ENCODE data around the gene DGKI. TPM values are rescaled to one million over a fixed set of nuclear protein-coding genes. Genes with fewer than 3 reads are reported as not detected.
A peak's percentile ranks its signal among the peaks of the same experiment; 100 is the strongest.

The DGKI gene
- total RNA-seq, 1 experiment from 2014 or later: 0.79 TPM

DNA sequence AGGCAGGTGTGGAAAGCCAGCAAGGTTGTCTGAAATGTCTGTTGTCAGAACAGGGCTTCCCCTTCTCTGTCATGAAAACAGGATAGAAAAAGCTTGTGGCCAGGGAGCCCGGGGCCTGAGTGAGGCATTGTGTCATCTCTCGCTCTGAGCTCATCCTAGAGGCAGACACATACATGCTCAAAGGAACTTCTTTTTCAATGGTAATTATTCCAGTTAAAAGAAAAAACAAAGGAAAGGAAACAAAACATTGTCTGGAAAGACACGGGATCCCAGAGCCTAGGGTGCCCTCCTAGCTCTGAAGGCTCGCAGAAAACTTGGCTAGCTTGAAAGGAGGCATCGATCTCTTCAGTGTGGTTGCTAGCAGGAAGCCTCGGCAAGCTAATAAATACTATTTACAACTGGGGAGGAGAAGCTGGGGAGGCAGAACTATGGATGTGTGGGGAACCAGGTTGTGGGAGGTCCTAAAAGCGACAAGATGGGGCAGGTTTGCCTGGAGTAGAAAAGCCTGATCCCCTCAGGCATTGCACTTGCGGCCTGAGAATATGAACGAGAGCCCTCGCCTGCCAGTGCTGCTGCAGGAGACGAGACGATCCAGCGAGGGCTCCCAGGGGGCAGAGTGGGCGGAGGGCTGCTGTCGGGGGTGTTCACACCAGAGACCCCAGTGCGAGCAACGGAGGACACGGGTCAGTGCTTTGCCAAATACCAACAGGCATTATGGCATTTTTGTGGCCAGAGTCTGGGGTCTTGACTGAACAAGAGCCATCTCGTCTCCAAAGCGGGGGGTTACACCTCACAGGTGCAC lies 32.8 kb upstream of the DGKI start:
- POLR2A ChIA-PET: no interaction called here
- Mint-ChIP-seq H3K27me3 (ENCODE audit: low read depth) (no peaks in the 10 kb centered on the region), H3K4me1 (peaks cover 65% of the 10 kb centered on the region), H3K27ac (peak overlapping the region; percentile 96), H3K4me3 (0 out of 2 replicates have a peak overlapping the region, but pooled peaks have one; percentile 2), H3K36me3 (peaks cover 64% of the 10 kb centered on the region), H3K9me3 (peaks cover 9% of the 10 kb centered on the region)
- TF ChIP-seq FOXP1 (CRISPR knock-in tag; IDR thresholded peaks at IDR 0.05; ENCODE audit: borderline replicate concordance) (0 out of 2 replicates have a peak, but pooled peaks have one; percentile 30), PRDM15 (CRISPR knock-in tag; IDR thresholded peaks at IDR 0.05) (no peak), ZNF317 (CRISPR knock-in tag; IDR thresholded peaks at IDR 0.05; ENCODE audit: borderline replicate concordance, low read depth) (no peak), GABPB1 (CRISPR knock-in tag; IDR thresholded peaks at IDR 0.05) (no peak)
- ATAC-seq (peak; percentile 74), DNase-seq (ENCODE audit: low spot score) (peak; percentile 20)
- CTCF ChIA-PET: interaction anchor here (0.6 to 2.2 kb wide), 6 partner anchors 9 to 273 kb away, joined by 3 to 7 read pairs (median 6); partner anchors contain the start of gene DGKI

GRCh38 chr7:137878333-137878961 lies 31.7 kb upstream of the DGKI start:
- CTCF ChIA-PET: interaction anchor here (0.6 to 2.2 kb wide), 6 partner anchors 8 to 272 kb away, joined by 3 to 7 read pairs (median 4); partner anchors contain the start of gene DGKI

DNA sequence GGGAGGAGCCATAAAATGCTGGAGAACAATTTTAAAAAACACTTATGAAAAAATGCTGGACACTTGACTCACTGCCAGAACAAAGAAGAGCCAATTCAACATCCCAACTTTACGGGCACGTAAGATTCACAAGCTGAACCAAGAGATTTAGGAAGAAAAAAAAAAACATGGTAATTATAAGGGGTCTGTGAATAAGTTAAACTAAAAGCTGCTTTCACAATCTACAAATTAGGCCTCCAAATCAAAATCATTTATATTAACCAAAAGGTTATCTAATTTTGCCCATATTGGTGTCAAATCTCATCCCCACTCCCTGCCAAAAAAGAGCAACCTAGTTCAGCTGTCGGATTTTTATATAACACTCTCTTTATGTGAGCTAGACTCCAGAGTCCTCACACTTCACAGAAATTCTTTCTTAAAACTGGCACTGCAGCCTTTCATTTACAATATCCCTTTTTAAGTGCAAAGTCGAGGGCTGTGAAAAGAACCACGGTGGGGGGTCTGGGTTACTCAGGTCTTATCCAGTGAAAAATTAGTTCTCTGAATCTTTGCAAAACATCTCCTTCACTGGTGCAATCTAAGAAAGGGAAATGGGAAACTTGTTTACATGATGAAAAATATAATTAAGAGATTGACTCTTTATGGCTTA lies 30.4 kb upstream of the DGKI start:
- Mint-ChIP-seq H3K4me1 (peaks cover 74% of the 10 kb centered on the region), H3K27me3 (ENCODE audit: low read depth) (no peaks in the 10 kb centered on the region), H3K9me3 (peaks cover 6% of the 10 kb centered on the region), H3K27ac (no peak overlapping the region), H3K36me3 (peaks cover 54% of the 10 kb centered on the region), H3K4me3 (no peak overlapping the region)
- TF ChIP-seq ATF2 (CRISPR knock-in tag; IDR thresholded peaks at IDR 0.05; ENCODE audit: borderline replicate concordance, low read depth) (no peak), STAT6 (CRISPR knock-in tag; conservative IDR thresholded peaks at IDR 0.05; ENCODE audit: low read depth) (no peak)
- no peak for DNase-seq (ENCODE audit: low spot score)
- ChIA-PET POLR2A (no interaction called here), CTCF (interaction anchor here (1.2 kb wide), 1 partner anchor 221 kb away, joined by 3 read pairs; no protein-coding TSS in a partner anchor)
- no peak for ATAC-seq

More at GRCh38 chr7:137878333-137878961, 31.7 kb upstream of the DGKI start:
- Mint-ChIP-seq H3K27me3 (ENCODE audit: low read depth) (no peaks in the 10 kb centered on the region), H3K4me3 (no peak overlapping the region), H3K4me1 (peaks cover 75% of the 10 kb centered on the region), H3K9me3 (peaks cover 9% of the 10 kb centered on the region), H3K36me3 (peaks cover 60% of the 10 kb centered on the region), H3K27ac (peak overlapping the region; percentile 96)
- TF ChIP-seq SMAD3 (CRISPR knock-in tag; IDR thresholded peaks at IDR 0.05; ENCODE audit: borderline replicate concordance): no peak
- TF ChIP-seq ZNF396 (CRISPR knock-in tag; IDR thresholded peaks at IDR 0.05; ENCODE audit: borderline replicate concordance): no peak
- TF ChIP-seq NFATC4 (CRISPR knock-in tag; IDR thresholded peaks at IDR 0.05): no peak
- no peak for TF ChIP-seq SP1 (CRISPR knock-in tag; conservative IDR thresholded peaks at IDR 0.05)
- TF ChIP-seq, protein P1, sequence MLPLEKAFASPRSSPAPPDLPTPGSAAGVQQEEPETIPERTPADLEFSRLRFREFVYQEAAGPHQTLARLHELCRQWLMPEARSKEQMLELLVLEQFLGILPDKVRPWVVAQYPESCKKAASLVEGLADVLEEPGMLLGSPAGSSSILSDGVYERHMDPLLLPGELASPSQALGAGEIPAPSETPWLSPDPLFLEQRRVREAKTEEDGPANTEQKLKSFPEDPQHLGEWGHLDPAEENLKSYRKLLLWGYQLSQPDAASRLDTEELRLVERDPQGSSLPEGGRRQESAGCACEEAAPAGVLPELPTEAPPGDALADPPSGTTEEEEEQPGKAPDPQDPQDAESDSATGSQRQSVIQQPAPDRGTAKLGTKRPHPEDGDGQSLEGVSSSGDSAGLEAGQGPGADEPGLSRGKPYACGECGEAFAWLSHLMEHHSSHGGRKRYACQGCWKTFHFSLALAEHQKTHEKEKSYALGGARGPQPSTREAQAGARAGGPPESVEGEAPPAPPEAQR (CRISPR knock-in tag; IDR thresholded peaks at IDR 0.05): no peak
- DNase-seq (ENCODE audit: low spot score) (no peak), ATAC-seq (no peak; the same call in 1 of the 2 replicates)
- POLR2A ChIA-PET: no interaction called here
